HG03460 (cell line): ENCODE data around the gene HAGH.

Experiments
- ATAC-seq: cut with Tn5 transposase; IDR thresholded peaks from one replicate; pipeline ENCODE4 v1.9.1; 2021; ENCODE audit not compliant: unreplicated experiment

Gene HAGH

DNA sequence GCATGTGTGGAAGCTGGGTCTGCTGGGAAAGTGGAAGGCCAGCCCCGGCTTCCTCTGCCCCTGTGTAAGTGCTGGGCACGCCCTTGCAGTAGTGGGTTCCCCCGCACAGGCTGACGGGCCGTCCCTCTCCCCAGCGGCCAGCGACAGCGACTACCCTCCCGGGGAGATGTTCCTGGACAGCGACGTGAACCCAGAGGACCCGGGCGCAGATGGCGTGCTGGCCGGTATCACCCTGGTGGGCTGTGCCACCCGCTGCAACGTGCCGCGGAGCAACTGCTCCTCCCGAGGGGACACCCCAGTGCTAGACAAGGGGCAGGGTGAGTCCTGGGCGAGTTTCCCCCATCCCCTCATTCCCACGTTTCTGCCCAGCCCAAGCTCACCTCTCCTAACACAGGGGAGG lies 60.8 kb downstream of the HAGH start:
- no peak for ATAC-seq

GRCh38 chr16:1764971-1765370 lies 61.7 kb downstream of the HAGH start:
- no peak for ATAC-seq

- no peak for ATAC-seq
Measured at GRCh38 chr16:1763521-1764511, 62.8 kb downstream of the HAGH start.

GRCh38 chr16:1762879-1763520 lies 63.6 kb downstream of the HAGH start:
- ATAC-seq, result no peak

DNA sequence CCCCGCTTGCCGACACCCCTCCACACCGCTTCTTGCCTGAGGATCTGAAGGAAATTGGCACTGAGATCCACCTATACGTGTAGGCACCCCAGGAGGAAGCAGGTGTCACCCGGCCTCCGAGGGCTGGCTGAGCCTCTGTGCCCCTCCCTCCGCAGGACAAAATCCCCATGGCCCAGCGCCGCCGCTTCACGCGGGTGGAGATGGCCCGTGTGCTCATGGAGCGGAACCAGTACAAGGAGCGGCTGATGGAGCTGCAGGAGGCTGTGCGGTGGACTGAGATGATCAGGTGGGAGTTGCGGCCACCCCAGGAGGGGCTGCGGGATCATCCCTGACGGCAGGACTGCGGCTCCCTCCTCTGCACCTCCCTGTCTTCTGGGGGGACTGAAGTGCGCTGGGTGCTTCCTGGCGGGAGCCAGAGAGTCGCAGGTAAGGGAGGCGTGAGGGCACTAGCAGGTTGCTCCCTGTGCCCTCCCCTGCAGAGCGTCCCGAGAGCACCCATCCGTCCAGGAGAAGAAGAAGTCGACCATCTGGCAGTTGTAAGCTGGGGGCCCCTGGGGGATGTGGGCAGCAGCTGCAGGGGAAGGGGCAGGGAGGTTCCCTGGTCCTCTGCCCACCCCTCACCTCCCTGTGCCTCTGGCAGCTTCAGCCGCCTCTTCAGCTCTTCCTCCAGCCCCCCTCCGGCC lies 64.3 kb downstream of the HAGH start:
- no peak for ATAC-seq

GRCh38 chr16:1761751-1762150 lies 64.9 kb downstream of the HAGH start:
- ATAC-seq, result no peak

GRCh38 chr16:1760911-1761310 lies 65.7 kb downstream of the HAGH start:
- no peak for ATAC-seq

DNA sequence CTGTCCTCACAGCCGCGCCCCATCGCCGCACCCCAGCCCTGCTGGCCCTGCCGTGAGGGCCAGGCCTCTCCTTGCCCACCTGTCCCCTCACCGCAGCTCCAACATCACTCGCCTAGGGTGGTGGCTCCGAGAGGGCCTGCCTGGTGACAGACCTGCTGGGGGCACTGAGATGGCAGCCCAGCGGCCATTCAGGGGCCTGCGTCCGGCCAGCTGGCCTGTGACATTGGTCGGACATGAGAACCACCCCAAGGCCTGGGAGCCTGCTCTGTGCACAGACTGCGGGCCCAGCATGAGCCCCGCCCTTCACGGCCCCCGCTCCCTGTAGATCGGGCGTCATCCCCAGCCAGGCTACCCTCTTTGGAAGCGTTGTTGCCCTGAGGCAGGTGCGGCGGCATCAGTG lies 67.1 kb downstream of the HAGH start:
- no peak for ATAC-seq

DNA sequence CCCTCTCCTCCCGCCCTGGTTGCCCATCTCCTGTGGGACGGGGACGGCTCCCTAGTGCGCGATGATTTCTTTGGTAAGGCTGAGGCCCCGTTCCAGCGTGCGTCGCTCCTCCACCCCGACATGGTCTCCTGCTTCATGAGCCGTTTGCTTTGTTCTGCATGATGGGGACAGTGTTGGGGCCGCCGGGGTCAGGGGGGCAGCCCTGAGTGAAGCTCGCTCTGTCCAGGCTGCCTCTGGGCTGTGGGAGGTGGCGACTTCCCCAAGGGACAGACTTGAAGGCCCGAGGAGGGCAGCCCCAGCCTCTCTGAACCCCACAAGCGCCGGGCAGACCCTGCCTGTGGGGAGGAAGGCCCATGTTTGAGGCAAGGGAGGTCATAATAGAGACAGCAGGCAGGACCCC lies 67.7 kb downstream of the HAGH start:
- no peak for ATAC-seq

DNA sequence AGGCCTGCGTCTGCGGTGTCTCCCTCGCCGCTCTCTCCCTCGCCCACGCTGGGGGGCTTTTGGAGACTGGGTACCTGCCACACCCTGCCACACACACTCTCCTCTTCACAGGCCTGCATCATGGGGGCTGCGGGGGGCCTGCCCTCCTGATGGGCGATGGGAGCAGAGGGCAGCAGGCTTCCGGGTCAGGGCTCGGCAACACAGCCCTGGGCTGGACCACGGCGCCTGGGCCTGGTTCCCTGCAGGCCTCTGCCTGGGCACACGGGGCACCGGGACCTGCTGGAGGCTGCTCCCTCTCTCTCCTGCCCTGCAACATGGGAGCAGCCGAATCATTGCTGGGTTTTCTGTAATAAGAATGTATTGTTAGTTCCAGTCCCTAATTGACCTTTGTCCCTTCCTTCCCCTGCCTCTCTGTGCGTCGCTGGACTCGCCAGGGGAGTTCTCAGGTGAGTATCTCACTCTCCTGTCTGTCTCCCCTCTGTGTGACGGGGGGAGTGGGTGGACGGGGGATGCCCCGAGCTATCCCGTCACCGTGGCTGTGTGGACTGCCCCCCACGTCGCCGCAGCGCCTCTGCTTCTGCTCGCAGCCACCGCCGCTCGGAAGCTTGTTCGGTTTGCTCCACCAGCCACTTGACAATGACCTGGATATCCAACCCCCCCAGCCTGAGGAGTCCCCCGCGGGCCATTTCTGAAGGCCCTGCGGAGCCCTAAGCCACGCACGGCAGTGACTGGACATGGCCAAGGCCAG lies 68.7 kb downstream of the HAGH start:
- ATAC-seq, result no peak
